ENCODE data around the gene TAMALIN.

- no peak for TF ChIP-seq CTCF (IDR thresholded peaks at IDR 0.05)
- no peak for TF ChIP-seq POLR2AphosphoS5 (IDR thresholded peaks at IDR 0.05)
Observed at GRCh38 chr12:51992246-51992645, 14.5 kb upstream of the TAMALIN start.

Measured in prostate gland (tissue), 2 donors.